ENCODE results near the gene CHN1.

CHN1 gene

GRCh38 chr2:174798801-174799200 is 206.4 kb downstream of the CHN1 start:
- ChIA-PET CTCF (interaction anchor here (0.9 to 2.0 kb wide), 3 partner anchors 14 to 50 kb away, joined by 3 to 9 read pairs (median 3); no protein-coding TSS in a partner anchor), POLR2A (no interaction called here)
- no peak for TF ChIP-seq CTCF (IDR thresholded peaks at IDR 0.05; ENCODE audit: insufficient read depth, low read length, missing control alignments)
- DNase-seq (ENCODE audit: low read depth, low spot score) = no peak
- H3K4me3 ChIP-seq (ENCODE audit: low read depth, low read length) = no peak overlapping the region

GRCh38 chr2:174797781-174798276 is 207.4 kb downstream of the CHN1 start:
- DNase-seq (ENCODE audit: low read depth, low spot score) = peak; percentile 80
- no peak overlapping the region for H3K4me3 ChIP-seq (ENCODE audit: low read depth, low read length)
- CTCF ChIA-PET = interaction anchor here (0.7 to 2.2 kb wide), 4 partner anchors 9 to 188 kb away, joined by 3 to 15 read pairs (median 6); no protein-coding TSS in a partner anchor
- POLR2A ChIA-PET = no interaction called here
- TF ChIP-seq CTCF (IDR thresholded peaks at IDR 0.05; ENCODE audit: insufficient read depth, low read length, missing control alignments) = no peak

- CTCF ChIA-PET = interaction anchor here (1.0 to 2.2 kb wide), 8 partner anchors 9 to 194 kb away, joined by 3 to 15 read pairs (median 4); no protein-coding TSS in a partner anchor
- POLR2A ChIA-PET = no interaction called here
- no peak for TF ChIP-seq CTCF (IDR thresholded peaks at IDR 0.05; ENCODE audit: insufficient read depth, low read length, missing control alignments)
- no peak for DNase-seq (ENCODE audit: low read depth, low spot score)
- H3K4me3 ChIP-seq (ENCODE audit: low read depth, low read length) = no peak overlapping the region
Observed at GRCh38 chr2:174796319-174796771, 208.8 kb downstream of the CHN1 start.

GRCh38 chr2:174794851-174795374 is 210.3 kb downstream of the CHN1 start:
- ChIA-PET POLR2A (interaction anchor here (0.9 kb wide), 1 partner anchor 177 kb away, joined by 6 read pairs; no protein-coding TSS in a partner anchor), CTCF (interaction anchor here (1.0 to 1.1 kb wide), 2 partner anchors 20 to 23 kb away, joined by 3 to 8 read pairs; no protein-coding TSS in a partner anchor)
- no peak overlapping the region for H3K4me3 ChIP-seq (ENCODE audit: low read depth, low read length)
- DNase-seq (ENCODE audit: low read depth, low spot score) = no peak
- TF ChIP-seq CTCF (IDR thresholded peaks at IDR 0.05; ENCODE audit: insufficient read depth, low read length, missing control alignments) = no peak

GRCh38 chr2:174792309-174793025 is 212.7 kb downstream of the CHN1 start:
- TF ChIP-seq CTCF (IDR thresholded peaks at IDR 0.05; ENCODE audit: insufficient read depth, low read length, missing control alignments) = no peak
- no peak for DNase-seq (ENCODE audit: low read depth, low spot score)
- ChIA-PET CTCF (interaction anchor here (1.1 to 1.4 kb wide), 3 partner anchors 19 to 193 kb away, joined by 3 to 5 read pairs (median 3); no protein-coding TSS in a partner anchor), POLR2A (no interaction called here)
- no peak overlapping the region for H3K4me3 ChIP-seq (ENCODE audit: low read depth, low read length)

- CTCF ChIA-PET = no interaction called here
- POLR2A ChIA-PET = no interaction called here
- no peak for TF ChIP-seq CTCF (IDR thresholded peaks at IDR 0.05; ENCODE audit: insufficient read depth, low read length, missing control alignments)
- no peak for DNase-seq (ENCODE audit: low read depth, low spot score)
- no peak overlapping the region for H3K4me3 ChIP-seq (ENCODE audit: low read depth, low read length)
Observed at GRCh38 chr2:174791746-174792280, 213.4 kb downstream of the CHN1 start.
